ENCODE measurements around the gene PDCD5.
"Not testable (repeated sequence)": the region's sequence is repeated elsewhere in the genome, so short reads cannot be mapped to it uniquely, and the experiment has no call there.

The PDCD5 gene

GRCh38 chr19:32580901-32581704 lies at the start of gene PDCD5:
Gene PDCD5 (plus strand): TSS chr19:32581190. CDS start chr19:32581262, 72 bp downstream.
- DNase-seq (ENCODE audit: extremely low read depth, low read depth): peak; percentile 59
- TF ChIP-seq, protein P1, sequence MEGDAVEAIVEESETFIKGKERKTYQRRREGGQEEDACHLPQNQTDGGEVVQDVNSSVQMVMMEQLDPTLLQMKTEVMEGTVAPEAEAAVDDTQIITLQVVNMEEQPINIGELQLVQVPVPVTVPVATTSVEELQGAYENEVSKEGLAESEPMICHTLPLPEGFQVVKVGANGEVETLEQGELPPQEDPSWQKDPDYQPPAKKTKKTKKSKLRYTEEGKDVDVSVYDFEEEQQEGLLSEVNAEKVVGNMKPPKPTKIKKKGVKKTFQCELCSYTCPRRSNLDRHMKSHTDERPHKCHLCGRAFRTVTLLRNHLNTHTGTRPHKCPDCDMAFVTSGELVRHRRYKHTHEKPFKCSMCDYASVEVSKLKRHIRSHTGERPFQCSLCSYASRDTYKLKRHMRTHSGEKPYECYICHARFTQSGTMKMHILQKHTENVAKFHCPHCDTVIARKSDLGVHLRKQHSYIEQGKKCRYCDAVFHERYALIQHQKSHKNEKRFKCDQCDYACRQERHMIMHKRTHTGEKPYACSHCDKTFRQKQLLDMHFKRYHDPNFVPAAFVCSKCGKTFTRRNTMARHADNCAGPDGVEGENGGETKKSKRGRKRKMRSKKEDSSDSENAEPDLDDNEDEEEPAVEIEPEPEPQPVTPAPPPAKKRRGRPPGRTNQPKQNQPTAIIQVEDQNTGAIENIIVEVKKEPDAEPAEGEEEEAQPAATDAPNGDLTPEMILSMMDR (IDR thresholded peaks at IDR 0.05; ENCODE audit: low read depth, low read length, missing control alignments): no peak
- H3K4me3 ChIP-seq (replicated peaks; ENCODE audit: low read depth, low read length): peak within 1 kb of the TSS; percentile 79

GRCh38 chr19:32532233-32532632 lies 48.8 kb upstream of the PDCD5 start:
- H3K4me3 ChIP-seq (replicated peaks; ENCODE audit: low read depth, low read length): no peak overlapping the region
- no peak for DNase-seq (ENCODE audit: extremely low read depth, low read depth)
- TF ChIP-seq, protein P1 (IDR thresholded peaks at IDR 0.05; ENCODE audit: low read depth, low read length, missing control alignments): no peak

- TF ChIP-seq, protein P1 (IDR thresholded peaks at IDR 0.05; ENCODE audit: low read depth, low read length, missing control alignments): no peak
- DNase-seq (ENCODE audit: extremely low read depth, low read depth): no peak
- no peak overlapping the region for H3K4me3 ChIP-seq (replicated peaks; ENCODE audit: low read depth, low read length)
These were observed 43.4 kb upstream of the PDCD5 start for GRCh38 chr19:32537580-32537979.

DNA sequence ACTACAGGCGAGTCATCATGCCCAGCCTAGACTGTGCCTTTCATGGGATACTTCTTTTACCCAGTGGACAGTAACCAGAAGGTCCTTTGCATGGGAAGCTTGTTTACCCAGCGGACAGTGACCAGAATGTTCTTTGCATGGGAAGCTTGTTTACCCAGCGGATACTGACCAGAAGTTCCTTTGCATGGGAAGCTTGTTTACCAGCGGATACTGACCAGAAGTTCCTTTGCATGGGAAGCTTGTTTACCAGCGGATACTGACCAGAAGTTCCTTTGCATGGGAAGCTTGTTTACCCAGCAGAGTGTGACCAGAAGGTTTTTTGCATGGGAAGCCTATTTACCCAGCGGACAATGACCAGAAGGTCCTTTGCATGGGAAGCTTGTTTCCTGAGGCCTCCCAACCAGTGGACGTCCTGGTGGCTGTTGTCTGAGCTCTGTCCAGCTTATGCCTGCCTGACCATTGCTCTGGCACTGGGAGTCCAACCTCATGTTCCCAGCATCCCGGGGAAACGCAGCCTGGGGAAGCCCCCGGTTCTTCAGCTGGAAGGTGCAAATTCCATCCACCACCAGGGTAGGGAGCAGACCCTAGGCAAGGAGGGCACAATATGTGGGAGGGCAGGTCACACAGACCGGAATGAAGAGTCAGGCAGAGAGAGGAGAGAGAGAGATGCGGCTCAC lies 41.6 kb upstream of the PDCD5 start:
- TF ChIP-seq, protein P1 (IDR thresholded peaks at IDR 0.05; ENCODE audit: low read depth, low read length, missing control alignments): no peak
- no peak overlapping the region for H3K4me3 ChIP-seq (replicated peaks; ENCODE audit: low read depth, low read length)
- DNase-seq (ENCODE audit: extremely low read depth, low read depth): no peak

GRCh38 chr19:32540621-32541020 lies 40.4 kb upstream of the PDCD5 start:
- no peak for DNase-seq (ENCODE audit: extremely low read depth, low read depth)
- TF ChIP-seq, protein P1 (IDR thresholded peaks at IDR 0.05; ENCODE audit: low read depth, low read length, missing control alignments): no peak

DNA sequence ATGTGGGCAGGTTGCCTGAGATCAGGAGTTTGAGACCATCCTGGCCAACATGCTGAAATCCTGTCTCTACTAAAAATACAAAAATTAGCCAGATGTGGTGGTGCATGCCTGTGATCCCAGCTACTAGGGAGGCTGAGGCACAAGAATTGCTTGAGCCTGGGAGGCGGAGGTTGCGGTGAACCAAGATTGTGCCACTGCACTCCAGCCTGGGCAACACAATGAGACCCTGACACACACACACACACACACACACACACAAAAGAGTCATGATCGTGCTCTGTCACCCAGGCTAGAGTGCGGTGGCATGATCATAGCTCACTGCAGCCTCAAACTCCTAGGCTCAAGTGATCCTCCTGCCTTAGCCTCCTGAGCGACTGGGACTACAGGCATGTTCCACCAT lies 39.6 kb upstream of the PDCD5 start:
- DNase-seq (ENCODE audit: extremely low read depth, low read depth); H3K4me3 ChIP-seq (replicated peaks; ENCODE audit: low read depth, low read length): not testable (repeated sequence)

More at GRCh38 chr19:32540621-32541020, 40.4 kb upstream of the PDCD5 start:
- H3K4me3 ChIP-seq (replicated peaks; ENCODE audit: low read depth, low read length): no peak overlapping the region

GRCh38 chr19:32542477-32543108 lies 38.4 kb upstream of the PDCD5 start:
- DNase-seq (ENCODE audit: extremely low read depth, low read depth): no peak
- H3K4me3 ChIP-seq (replicated peaks; ENCODE audit: low read depth, low read length): no peak overlapping the region
- TF ChIP-seq, protein P1 (IDR thresholded peaks at IDR 0.05; ENCODE audit: low read depth, low read length, missing control alignments): no peak
